K562 (cell line): ENCODE data around the gene BMP8B. TPM values are rescaled to one million over a fixed set of nuclear protein-coding genes. Genes with fewer than 3 reads are reported as not detected.

ENCODE experiments used
- BCLAF1 ChIP-seq, 2 experiments: fragments of 450-650 bp in 1 of 2; IDR thresholded peaks; 2 replicates each; pipeline ENCODE4 v1.6.1; 2011 to 2017; ENCODE audit warnings: low read depth in 2 of 2, antibody characterized with exemption in 1 of 2, borderline replicate concordance in 1 of 2, low read length in 1 of 2, mild to moderate bottlenecking in 1 of 2, mixed read lengths in 1 of 2; ENCODE audit not compliant: control insufficient read depth in 1 of 2
- CCNT2 ChIP-seq: IDR thresholded peaks from 2 replicates; pipeline ENCODE4 v1.6.1; 2011; ENCODE audit warnings: borderline replicate concordance, low read depth, mild to moderate bottlenecking, moderate library complexity, mixed read lengths, low read length; ENCODE audit not compliant: insufficient read length; ENCODE audit errors: extremely low read depth
- EP300 ChIP-seq: IDR thresholded peaks from 2 replicates; pipeline ENCODE4 v1.6.1; 2012; ENCODE audit warnings: low read length, improper control_type of control experiment
- FOXA3 ChIP-seq, 2 experiments: fragments of 450-650 bp in 1 of 2; sonication (generic) in 1 of 2; formaldehyde crosslinking; IDR thresholded peaks in 1 of 2; conservative IDR thresholded peaks in 1 of 2; 2 replicates each; pipeline versions ENCODE4 v1.4.0 to v1.8.0; 2020 to 2022; ENCODE audit warnings: mild to moderate bottlenecking in 2 of 2, missing genetic modification reagents in 1 of 2
- LEF1 ChIP-seq: fragments of 450-650 bp; IDR thresholded peaks from 2 replicates; pipeline ENCODE4 v1.6.1; 2016; ENCODE audit warnings: mild to moderate bottlenecking
- MEIS2 ChIP-seq: fragments of 450-650 bp; IDR thresholded peaks from 2 replicates; pipeline ENCODE4 v1.6.1; 2014; ENCODE audit warnings: mild to moderate bottlenecking; ENCODE audit not compliant: partially characterized antibody
- SMARCA5 ChIP-seq: fragments of 450-650 bp; IDR thresholded peaks from 2 replicates; pipeline ENCODE4 v1.6.1; 2016
- ZNF695 ChIP-seq: fragments of 450-650 bp; formaldehyde crosslinking; IDR thresholded peaks from 2 replicates; pipeline ENCODE4 v1.4.0; 2020; ENCODE audit warnings: mild to moderate bottlenecking, moderate library complexity
- polyA plus RNA-seq, 8 experiments: library from polyadenylated mRNA; depleted of rRNA in 4 of 8; stranded (reverse) in 5 of 8; unstranded in 3 of 8; fragments of >200 nt; fragmentation: Nextera tagmentation in 2 of 8; fragmentation: Illumina TruSeq in 1 of 8; extraction: Ambion mirVana in 2 of 8; extraction: Trizol in 1 of 8; gene quantifications; 2 replicates each; pipeline versions ENCODE4 v1.2.1 to v1.2.3, GENCODE V29; 2011 to 2014; ENCODE audit warnings: inconsistent platforms in 1 of 8, missing spikeins in 1 of 8
- total RNA-seq, 7 experiments: library from RNA; depleted of rRNA in 6 of 7; stranded (reverse); fragments of >200 nt in 6 of 7; fragmentation: Illumina TruSeq in 2 of 7; extraction: Trizol in 2 of 7; gene quantifications; 2 replicates each; pipeline versions ENCODE4 v1.2.1 to v1.2.3, GENCODE V29; 2011 to 2021; ENCODE audit warnings: low replicate concordance in 1 of 7
- TF ChIP-seq, protein P1 (sequence below), 2 experiments: fragments of 450-650 bp; formaldehyde crosslinking in 1 of 2; IDR thresholded peaks; 2 replicates each; pipeline versions ENCODE4 v1.4.0 to v1.6.1; 2014 to 2020; ENCODE audit warnings: mild to moderate bottlenecking in 2 of 2, borderline replicate concordance in 1 of 2, low read depth in 1 of 2
- TF ChIP-seq, protein P2 (sequence below): fragments of 450-650 bp; IDR thresholded peaks from 2 replicates; pipeline ENCODE4 v1.6.1; 2014; ENCODE audit warnings: low read depth, mild to moderate bottlenecking, moderate library complexity, borderline replicate concordance

The BMP8B gene
- total and polyA plus RNA-seq, 9 of the 15 experiments (the other 6 are each of a cell fraction or from before 2014, with no cell fraction given), result 0.03 to 0.33 (median 0.14) TPM

GRCh38 chr1:39711104-39711965, 77.3 kb downstream of the BMP8B start (continued):
- TF ChIP-seq, protein P1, sequence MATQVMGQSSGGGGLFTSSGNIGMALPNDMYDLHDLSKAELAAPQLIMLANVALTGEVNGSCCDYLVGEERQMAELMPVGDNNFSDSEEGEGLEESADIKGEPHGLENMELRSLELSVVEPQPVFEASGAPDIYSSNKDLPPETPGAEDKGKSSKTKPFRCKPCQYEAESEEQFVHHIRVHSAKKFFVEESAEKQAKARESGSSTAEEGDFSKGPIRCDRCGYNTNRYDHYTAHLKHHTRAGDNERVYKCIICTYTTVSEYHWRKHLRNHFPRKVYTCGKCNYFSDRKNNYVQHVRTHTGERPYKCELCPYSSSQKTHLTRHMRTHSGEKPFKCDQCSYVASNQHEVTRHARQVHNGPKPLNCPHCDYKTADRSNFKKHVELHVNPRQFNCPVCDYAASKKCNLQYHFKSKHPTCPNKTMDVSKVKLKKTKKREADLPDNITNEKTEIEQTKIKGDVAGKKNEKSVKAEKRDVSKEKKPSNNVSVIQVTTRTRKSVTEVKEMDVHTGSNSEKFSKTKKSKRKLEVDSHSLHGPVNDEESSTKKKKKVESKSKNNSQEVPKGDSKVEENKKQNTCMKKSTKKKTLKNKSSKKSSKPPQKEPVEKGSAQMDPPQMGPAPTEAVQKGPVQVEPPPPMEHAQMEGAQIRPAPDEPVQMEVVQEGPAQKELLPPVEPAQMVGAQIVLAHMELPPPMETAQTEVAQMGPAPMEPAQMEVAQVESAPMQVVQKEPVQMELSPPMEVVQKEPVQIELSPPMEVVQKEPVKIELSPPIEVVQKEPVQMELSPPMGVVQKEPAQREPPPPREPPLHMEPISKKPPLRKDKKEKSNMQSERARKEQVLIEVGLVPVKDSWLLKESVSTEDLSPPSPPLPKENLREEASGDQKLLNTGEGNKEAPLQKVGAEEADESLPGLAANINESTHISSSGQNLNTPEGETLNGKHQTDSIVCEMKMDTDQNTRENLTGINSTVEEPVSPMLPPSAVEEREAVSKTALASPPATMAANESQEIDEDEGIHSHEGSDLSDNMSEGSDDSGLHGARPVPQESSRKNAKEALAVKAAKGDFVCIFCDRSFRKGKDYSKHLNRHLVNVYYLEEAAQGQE (IDR thresholded peaks at IDR 0.05; ENCODE audit: borderline replicate concordance), result peak; percentile 76
- TF ChIP-seq, protein P1 (CRISPR knock-in tag; IDR thresholded peaks at IDR 0.05; ENCODE audit: low read depth), result peak; percentile 15; the same call in 1 of the 2 replicates
- TF ChIP-seq, protein P2, sequence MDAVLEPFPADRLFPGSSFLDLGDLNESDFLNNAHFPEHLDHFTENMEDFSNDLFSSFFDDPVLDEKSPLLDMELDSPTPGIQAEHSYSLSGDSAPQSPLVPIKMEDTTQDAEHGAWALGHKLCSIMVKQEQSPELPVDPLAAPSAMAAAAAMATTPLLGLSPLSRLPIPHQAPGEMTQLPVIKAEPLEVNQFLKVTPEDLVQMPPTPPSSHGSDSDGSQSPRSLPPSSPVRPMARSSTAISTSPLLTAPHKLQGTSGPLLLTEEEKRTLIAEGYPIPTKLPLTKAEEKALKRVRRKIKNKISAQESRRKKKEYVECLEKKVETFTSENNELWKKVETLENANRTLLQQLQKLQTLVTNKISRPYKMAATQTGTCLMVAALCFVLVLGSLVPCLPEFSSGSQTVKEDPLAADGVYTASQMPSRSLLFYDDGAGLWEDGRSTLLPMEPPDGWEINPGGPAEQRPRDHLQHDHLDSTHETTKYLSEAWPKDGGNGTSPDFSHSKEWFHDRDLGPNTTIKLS, result peak; percentile 77
- TF ChIP-seq CCNT2 (peak; percentile 53), ZNF695 (CRISPR knock-in tag) (no peak), EP300 (peak; percentile 97), LEF1 (peak; percentile 96), MEIS2 (peak; percentile 99), BCLAF1 (IDR thresholded peaks at IDR 0.05; ENCODE audit: borderline replicate concordance in 1 of 2, control insufficient read depth in 1 of 2, low read depth in 2 of 2, low read length in 1 of 2) (peak in 1 of 2 experiments; percentile 86; a peak in 1 of 4 replicates), SMARCA5 (peak; percentile 45; the same call in 1 of the 2 replicates), FOXA3 (CRISPR knock-in tag; conservative IDR thresholded peaks at IDR 0.05 in 1 of 2, IDR thresholded peaks at IDR 0.05 in 1 of 2) (peak; percentile 77 to 92)
